Medulla oblongata (tissue), 1 donor: ENCODE results near the gene KIAA1586.
"Not testable (repeated sequence)": the region's sequence is repeated elsewhere in the genome, so short reads cannot be mapped to it uniquely, and the experiment has no call there.

ENCODE experiments used
- DNase-seq: peaks from one replicate; pipeline ENCODE4 v3.0.0-alpha.2; 2015; ENCODE audit errors: extremely low spot score

The KIAA1586 gene

DNA sequence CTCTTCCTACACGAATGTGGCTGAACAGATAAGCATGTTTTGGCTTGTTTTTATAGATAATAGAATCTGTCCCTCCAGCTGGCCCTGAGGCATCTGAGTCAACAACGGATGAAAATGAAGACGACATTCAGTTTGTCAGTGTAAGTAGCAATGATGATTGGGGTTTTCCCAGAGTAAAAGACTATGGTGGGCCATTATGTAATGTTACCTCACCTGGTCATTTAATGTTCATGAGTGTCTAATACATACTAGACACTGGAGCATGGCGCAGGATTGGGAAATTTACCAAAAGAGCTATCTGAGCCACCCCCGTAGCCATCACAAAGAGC is 728 bp downstream of the KIAA1586 start:
- DNase-seq: not testable (repeated sequence)

GRCh38 chr6:57047859-57048258 is 1.4 kb downstream of the KIAA1586 start:
- DNase-seq: not testable (repeated sequence)

DNA sequence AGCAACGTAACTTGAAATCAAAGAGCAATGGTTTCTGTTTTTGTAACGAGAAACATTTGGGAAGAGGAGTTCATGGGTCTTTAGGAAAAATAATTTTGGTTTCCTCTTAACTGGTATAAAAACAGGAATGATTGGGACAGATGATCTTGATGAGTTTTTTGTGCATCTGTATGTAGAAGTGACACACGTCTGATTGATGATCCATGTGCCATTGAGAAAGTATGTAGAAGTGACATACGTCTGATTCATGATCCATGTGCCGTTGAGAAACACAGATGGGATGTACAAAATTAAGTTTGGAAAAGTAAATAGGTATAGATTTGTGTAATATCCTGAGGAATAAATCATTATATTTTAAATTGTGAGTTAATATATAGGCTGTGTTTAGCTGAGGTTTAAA is 2.1 kb downstream of the KIAA1586 start:
- no peak for DNase-seq

DNA sequence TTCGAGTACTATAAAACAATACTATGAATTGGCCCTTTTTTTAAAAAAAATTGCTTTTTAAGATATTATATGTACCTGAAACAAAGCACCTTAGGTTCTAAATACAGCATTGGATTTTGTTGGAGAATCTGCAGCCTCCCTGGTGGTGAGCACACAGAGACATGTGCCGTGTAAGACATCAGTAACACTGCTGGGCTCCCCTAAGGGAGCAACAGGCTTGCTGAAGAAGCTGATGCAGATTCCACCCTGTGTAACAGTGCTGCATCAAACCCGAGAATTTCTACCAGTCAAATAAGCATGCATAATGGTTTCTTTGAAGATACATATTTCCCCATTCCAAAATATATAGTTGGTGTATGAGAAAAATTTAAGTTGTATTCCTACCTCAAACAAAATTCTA is 17.4 kb downstream of the KIAA1586 start:
- DNase-seq: no peak

GRCh38 chr6:57064809-57065208 is 18.3 kb downstream of the KIAA1586 start:
- DNase-seq: no peak

- DNase-seq: no peak
Observed at GRCh38 chr6:57068061-57068460, 21.6 kb downstream of the KIAA1586 start.

DNA sequence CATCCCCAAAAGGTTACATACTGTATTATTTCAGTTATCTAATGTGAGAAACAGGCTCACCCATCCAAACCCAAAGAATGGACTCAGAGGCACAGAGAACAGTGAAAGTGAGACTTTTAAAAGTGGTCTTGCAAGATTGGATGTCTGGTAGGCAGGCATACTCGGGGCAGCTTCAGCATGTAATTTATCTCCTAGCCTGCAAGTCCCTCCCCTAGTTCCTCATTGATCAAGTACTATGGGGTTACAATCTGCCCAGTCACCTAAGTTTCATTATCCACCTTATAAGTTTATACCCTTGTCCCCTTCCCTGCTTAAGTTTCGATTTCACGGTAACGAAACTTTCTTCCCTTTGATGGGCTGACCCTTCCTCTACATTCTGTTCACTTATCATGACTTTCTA is 22.7 kb downstream of the KIAA1586 start:
- DNase-seq: no peak

- no peak for DNase-seq
Observed at GRCh38 chr6:57069920-57070331, 23.4 kb downstream of the KIAA1586 start.

DNA sequence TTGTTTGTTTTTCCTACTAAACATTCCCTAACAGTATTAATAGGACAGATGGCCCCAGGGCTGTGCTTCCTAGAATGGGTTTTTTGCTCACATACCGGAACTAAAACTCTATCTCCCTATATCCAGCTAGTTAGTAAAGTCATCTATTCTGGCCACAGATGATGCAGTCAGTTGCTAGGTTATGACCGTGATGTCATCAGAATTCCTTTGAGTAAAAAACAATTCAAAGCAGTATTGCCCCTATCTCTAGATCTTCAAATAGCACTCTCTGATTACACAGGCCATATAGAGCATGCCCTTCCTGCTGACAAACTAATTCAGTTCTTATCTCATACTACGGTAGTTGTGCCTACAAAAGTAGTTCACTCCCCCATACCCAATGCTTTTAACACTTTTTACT is 25.6 kb downstream of the KIAA1586 start:
- DNase-seq: no peak

DNA sequence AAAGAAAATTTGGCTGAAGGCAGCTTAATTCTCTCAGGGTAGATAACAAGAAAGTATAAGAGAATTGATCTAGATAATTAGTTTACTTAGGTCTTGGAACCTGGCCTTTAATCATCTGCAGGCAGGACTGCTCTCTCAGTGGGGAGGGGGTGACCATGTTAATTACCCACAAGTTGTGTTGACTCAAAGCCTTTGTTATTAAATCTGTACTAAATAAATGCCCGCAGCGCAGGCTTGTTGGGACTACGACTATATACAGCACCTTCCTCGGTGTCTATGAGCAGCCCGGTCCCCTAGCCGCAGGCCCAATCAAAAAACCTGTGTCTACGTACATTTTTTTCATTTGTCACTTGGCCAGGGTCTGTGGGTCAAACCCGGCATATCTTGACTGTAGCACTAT is 27.9 kb downstream of the KIAA1586 start:
- DNase-seq: no peak

DNA sequence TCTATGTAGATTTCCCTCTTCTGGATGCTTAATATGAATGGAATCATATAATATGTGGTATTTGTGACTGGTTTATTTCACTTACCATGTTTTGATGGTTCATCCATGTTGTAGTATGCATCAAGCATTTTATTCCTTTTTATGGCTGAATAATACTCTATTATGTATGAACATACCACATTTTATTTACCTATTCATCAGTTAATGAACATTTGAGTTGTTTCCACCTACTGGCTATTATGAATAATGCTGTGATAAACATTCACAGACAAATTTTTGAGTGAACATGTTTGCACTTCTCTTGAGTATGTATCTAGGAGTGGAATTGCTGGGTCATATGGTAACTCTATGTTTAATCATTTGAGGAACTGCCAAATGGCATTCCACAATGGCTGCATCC is 28.6 kb downstream of the KIAA1586 start:
- DNase-seq: no peak

- DNase-seq: no peak
Observed at GRCh38 chr6:57078531-57079207, 32.2 kb downstream of the KIAA1586 start.

DNA sequence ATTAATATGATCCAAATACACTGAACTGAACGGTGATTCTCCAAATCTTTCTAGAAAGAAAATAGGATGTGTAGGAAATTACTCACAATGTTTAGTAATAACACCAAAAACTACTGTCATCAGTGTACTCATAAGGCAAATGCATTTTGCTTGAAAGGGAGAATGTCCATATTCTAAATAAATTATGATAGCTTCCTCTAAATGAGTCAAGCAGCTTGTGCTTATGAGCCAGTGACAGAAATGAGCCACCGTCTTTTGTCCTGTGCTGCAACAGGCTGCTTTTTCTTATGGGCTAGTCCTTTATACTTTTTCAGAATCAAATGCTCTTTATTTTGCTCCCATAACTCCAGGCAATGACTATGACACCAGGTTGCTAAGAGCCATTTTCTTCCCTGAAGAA is 39.0 kb downstream of the KIAA1586 start:
- DNase-seq: no peak

DNA sequence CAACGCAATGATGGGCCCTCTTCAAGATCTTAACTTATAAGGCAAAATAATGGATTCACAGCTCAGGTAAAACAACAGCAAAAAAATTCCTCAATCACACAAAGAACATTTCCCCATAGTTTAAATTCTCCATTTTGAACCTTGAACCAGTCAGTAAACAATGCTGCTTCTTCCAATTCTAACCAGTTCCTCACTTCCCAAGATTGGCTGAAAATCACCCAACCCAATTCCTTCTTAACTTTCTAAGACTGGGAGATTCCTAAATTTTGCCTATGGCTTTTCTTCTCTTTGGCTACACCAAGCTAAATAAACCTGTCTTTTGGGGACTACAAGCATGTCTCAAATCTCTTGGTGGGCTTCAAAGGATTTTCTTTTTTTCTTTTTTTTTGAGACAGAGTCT is 40.4 kb downstream of the KIAA1586 start:
- no peak for DNase-seq

- DNase-seq: no peak
Observed at GRCh38 chr6:57087916-57088315, 41.4 kb downstream of the KIAA1586 start.

DNA sequence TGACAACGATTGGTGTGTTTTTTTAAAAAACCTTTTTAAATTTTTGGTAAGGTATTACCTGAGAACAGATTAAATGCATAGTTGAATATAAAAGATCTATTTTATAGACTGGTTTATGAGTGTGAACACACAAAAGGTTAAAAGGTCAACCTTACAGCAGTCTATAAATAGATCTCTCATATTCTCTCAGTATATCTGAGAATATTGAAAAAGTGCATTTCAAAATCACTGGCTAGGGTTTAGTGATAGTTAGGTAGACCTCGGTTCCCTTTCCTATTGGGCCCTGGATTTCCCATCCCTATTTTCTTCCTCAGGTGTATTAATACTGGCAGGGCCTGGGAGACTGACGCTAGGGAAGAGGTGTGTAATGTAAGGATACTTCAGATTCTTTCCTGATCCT is 42.8 kb downstream of the KIAA1586 start:
- DNase-seq: no peak

DNA sequence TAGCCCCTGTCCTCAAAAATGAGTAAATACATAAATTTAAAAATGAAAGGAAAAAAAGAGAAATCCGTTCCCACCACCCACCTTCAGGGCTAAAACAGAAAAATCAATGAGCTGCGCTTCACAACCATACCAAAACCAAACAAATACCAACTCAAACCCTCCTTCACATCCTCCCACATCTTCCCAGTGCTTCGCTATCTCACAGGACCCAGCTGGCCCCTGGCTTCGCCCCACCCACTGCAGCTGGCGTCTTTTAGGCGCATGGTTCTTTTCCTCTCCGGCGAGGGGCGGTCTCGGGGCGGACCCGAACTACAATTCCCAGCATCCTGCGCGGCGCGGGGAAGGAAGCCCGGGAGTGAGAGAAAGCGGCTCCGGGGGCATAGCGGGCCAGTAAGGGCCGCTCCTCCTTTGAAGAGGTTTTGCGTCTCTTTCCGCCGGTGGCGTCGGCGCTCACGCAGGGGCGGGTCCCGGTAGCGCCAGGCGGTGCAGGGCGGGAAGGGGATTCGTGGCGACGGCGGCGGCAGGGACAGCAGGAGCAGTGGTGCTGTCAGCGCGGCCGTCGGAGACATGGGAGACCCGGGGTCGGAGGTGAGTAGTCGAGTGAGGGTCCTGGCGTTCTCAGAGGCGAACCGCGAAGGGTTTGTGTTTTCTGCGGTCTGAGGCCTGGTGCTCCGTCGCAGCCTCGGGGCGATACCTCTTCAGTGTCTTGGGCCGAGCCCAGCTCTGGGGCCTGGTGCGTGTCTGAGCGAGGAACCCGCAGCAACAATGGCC is 43.4 kb downstream of the KIAA1586 start, which contains the start of gene ZNF451:
TSS of gene ZNF451 (plus strand) at position 502 of the 771 bp plus-strand sequence. CDS start at position 568, 66 bp downstream.
- peak; percentile 98 for DNase-seq

DNA sequence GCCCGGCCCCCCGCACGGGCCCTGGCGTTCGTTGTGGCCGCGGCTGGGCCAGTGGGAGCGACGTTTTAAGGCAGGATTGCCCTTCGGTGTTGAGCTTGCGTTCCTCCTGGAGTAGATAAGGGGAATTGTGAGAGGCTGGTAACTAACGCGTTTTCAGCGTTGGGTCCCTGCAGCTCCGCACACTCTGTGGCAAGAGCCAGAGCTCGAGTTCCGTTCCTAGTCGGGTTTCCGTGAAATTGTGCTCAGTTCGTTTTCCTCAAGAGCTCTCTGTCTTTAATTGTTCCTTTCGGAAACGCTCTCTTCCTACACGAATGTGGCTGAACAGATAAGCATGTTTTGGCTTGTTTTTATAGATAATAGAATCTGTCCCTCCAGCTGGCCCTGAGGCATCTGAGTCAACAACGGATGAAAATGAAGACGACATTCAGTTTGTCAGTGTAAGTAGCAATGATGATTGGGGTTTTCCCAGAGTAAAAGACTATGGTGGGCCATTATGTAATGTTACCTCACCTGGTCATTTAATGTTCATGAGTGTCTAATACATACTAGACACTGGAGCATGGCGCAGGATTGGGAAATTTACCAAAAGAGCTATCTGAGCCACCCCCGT is 44.1 kb downstream of the KIAA1586 start:
- DNase-seq: not testable (repeated sequence)

- DNase-seq: not testable (repeated sequence)
Observed at GRCh38 chr6:57091375-57091774, 44.9 kb downstream of the KIAA1586 start.

GRCh38 chr6:57094689-57095088 is 48.2 kb downstream of the KIAA1586 start:
- DNase-seq: no peak

GRCh38 chr6:57097596-57097995 is 51.1 kb downstream of the KIAA1586 start:
- no peak for DNase-seq

DNA sequence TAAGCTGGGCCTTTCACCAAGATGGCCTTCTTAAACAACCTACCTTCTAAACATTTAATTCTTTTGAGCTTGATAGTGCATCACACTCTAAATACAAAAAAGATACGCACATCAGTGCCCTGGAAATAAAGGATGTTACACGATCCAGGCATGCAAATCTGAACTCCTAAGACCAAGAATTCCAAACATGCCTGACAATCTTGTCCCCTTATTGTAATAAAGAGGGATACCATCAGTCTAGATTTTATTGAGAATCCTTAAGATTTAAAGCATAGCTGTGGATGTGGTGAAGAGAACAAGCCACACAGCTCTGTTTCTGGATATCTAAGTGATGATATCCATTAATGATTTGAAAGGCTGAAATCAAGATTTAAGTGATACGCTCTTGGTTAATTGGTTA is 56.5 kb downstream of the KIAA1586 start:
- no peak for DNase-seq

GRCh38 chr6:57104336-57104735 is 57.8 kb downstream of the KIAA1586 start:
- DNase-seq: no peak
